Measurements from ENCODE around the gene ARHGAP4.

DNA sequence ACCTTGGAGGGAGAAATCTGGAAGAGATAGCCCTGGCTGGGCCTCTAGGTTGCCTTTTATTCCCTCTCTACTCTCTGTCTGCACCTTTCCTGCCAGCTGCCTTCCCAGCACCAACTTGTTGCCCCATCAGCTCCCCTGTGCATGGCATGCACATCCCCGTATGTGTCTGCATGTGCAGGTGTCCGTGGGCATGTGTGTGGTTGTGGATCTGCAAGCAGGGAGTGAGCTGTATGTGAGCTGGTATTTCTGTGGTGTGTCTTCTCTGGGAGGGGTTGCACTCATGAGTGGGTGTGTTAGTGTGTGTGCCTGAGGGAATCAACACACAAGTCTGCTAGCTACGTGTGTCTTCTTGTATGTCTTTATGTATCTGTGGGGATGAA, 50.0 kb downstream of the ARHGAP4 start:
- TF ChIP-seq POLR2A (IDR thresholded peaks at IDR 0.05): no peak
- TF ChIP-seq, protein P1, sequence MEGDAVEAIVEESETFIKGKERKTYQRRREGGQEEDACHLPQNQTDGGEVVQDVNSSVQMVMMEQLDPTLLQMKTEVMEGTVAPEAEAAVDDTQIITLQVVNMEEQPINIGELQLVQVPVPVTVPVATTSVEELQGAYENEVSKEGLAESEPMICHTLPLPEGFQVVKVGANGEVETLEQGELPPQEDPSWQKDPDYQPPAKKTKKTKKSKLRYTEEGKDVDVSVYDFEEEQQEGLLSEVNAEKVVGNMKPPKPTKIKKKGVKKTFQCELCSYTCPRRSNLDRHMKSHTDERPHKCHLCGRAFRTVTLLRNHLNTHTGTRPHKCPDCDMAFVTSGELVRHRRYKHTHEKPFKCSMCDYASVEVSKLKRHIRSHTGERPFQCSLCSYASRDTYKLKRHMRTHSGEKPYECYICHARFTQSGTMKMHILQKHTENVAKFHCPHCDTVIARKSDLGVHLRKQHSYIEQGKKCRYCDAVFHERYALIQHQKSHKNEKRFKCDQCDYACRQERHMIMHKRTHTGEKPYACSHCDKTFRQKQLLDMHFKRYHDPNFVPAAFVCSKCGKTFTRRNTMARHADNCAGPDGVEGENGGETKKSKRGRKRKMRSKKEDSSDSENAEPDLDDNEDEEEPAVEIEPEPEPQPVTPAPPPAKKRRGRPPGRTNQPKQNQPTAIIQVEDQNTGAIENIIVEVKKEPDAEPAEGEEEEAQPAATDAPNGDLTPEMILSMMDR (IDR thresholded peaks at IDR 0.05 in 4 of 5, conservative IDR thresholded peaks at IDR 0.05 in 1 of 5): no peak
